Smooth muscle cell of the pulmonary artery (primary cell): ENCODE data around the gene CRLF2. TPM values are rescaled to one million over a fixed set of nuclear protein-coding genes. Genes with fewer than 3 reads are reported as not detected.

Experiments used
- total RNA-seq: library from RNA; depleted of rRNA; stranded (reverse); fragments of >200 nt; gene quantifications from 2 replicates; pipeline ENCODE4 v1.2.3, GENCODE V29; 2014

Gene CRLF2
- total RNA-seq: not detected in 2 replicates

DNA sequence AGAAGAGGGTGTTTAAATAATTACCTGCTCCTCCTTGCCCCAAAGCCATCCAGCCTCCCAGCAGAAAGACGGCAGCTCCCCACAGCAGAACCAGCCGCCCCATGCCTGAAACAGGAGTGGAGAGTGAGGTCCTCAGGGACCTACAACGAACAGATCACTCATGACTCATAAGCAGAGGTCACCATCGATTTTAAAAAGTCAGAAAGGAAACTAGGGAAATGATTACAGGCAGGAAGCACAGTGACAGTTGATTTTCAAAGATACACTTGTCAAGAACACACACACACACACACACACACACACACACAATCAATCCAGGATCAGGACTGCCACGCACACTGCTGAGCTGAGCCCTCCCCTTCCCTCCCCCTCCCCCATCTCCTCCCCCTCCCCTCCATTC is at the start of gene CRLF2:
TSS of gene CRLF2 (minus strand) at position 118 of the 400 bp plus-strand sequence. CDS start at position 103, 15 bp downstream.

Other genes starting within 250 kb of the CRLF2 start
- not detected in 2 replicates for gene CSF2RA, start 56.2 kb upstream of the CRLF2 start, total RNA-seq
- 0.07 TPM in 1 of 2 replicates, not detected in the other for gene IL3RA, start 124.1 kb upstream of the CRLF2 start, total RNA-seq
- gene SLC25A6, start 179.5 kb upstream of the CRLF2 start, total RNA-seq: 200 and 212 TPM in 2 replicates
- 17.8 and 17.9 TPM in 2 replicates for gene ASMTL, start 240.3 kb upstream of the CRLF2 start, total RNA-seq